Measurements from ENCODE around the gene GTSF1L. TPM values are rescaled to one million over a fixed set of nuclear protein-coding genes. Genes with fewer than 3 reads are reported as not detected.

The GTSF1L gene
- total and polyA plus RNA-seq, 9 of the 15 experiments (the other 6 are each of a cell fraction or from before 2014, with no cell fraction given) = not detected

GRCh38 chr20:43752561-43753301 is 25.9 kb upstream of the GTSF1L start:
- 0 out of 3 replicates have a peak, but pooled peaks have one; percentile 21 for ATAC-seq

More at GRCh38 chr20:43752561-43753301, 25.9 kb upstream of the GTSF1L start:
- Histone ChIP-seq H3K9me1 (ENCODE audit: control insufficient read depth, insufficient read depth, low read length) (no peaks in the 10 kb centered on the region), H3K27ac (ENCODE audit: extremely low read depth, low read depth, low read length) (no peak overlapping the region), H3K4me1 (replicated peaks in 1 of 2; ENCODE audit: control insufficient read depth in 2 of 2, insufficient read depth in 2 of 2, low read length in 2 of 2) (peaks cover 0 to 5% of the 10 kb centered on the region in 2 experiments; a peak in 1 of 5 replicates), H3K4me2 (ENCODE audit: insufficient read depth, low read length) (no peak overlapping the region), H3K4me3 (no peak overlapping the region), H3K79me2 (ENCODE audit: control insufficient read depth, insufficient read depth, low read length) (no peaks in the 10 kb centered on the region), H3K9ac (ENCODE audit: insufficient read depth in 1 of 2, low read depth in 2 of 2, low read length in 2 of 2) (no peak overlapping the region), H2AFZ (ENCODE audit: low read depth, low read length) (no peak overlapping the region), H3K27me3 (ENCODE audit: control insufficient read depth in 2 of 2, insufficient read depth in 2 of 2, low read length in 2 of 2) (peaks cover 10 to 41% of the 10 kb centered on the region in 2 experiments; a peak in 4 of 5 replicates), H4K20me1 (replicated peaks; ENCODE audit: control insufficient read depth, insufficient read depth, low read length) (no peaks in the 10 kb centered on the region), H3K36me3 (ENCODE audit: control insufficient read depth, insufficient read depth, low read length) (no peaks in the 10 kb centered on the region), H3K9me3 (replicated peaks; ENCODE audit: control insufficient read depth, insufficient read depth, low read depth, low read length) (no peaks in the 10 kb centered on the region)
- ChIA-PET POLR2A (no interaction called here), CTCF (ENCODE audit: low intra/inter-chr PET ratio) (no interaction called here)
- in situ Hi-C loops (cut with MboI) = loop anchor here (5.0 kb wide), 1 partner anchor 330 kb away; no protein-coding TSS in a partner anchor
- DNase-seq (ENCODE audit: extremely low read depth in 1 of 4, low spot score in 3 of 4) (no peak), FAIRE-seq (no peak)
- WGBS (ENCODE audit: insufficient coverage, low coverage, missing lambda C conversion rate) = 2% methylated on average over 13 of the region's 13 CpGs
- no TSS peak for BruUV-seq (replicated peaks)
- peak; percentile 76 for TF ChIP-seq GABPA (tag; conservative IDR thresholded peaks at IDR 0.05; ENCODE audit: low read depth)
- no peak for TF ChIP-seq CEBPG (CRISPR knock-in tag; IDR thresholded peaks at IDR 0.05)
- peak; percentile 82 to 84 for TF ChIP-seq CEBPG (tag; conservative IDR thresholded peaks at IDR 0.05 in 1 of 2, IDR thresholded peaks at IDR 0.05 in 1 of 2)
- TF ChIP-seq RAD21 (CRISPR knock-in tag; conservative IDR thresholded peaks at IDR 0.05 in 1 of 2, IDR thresholded peaks at IDR 0.05 in 1 of 2) = no peak
- TF ChIP-seq PHF8 (IDR thresholded peaks at IDR 0.05; ENCODE audit: borderline replicate concordance, low read length) = no peak
- TF ChIP-seq ATF3 (IDR thresholded peaks at IDR 0.05) = 0 out of 2 replicates have a peak, but pooled peaks have one; percentile 18
- TF ChIP-seq ATF3 (CRISPR knock-in tag; conservative IDR thresholded peaks at IDR 0.05) = no peak
- TF ChIP-seq ATF4 (CRISPR knock-in tag; IDR thresholded peaks at IDR 0.05) = 0 out of 2 replicates have a peak, but pooled peaks have one; percentile 41
- intact Hi-C loops (cut with micrococcal nuclease) = no loop called here
